Trophoblast cell (in vitro differentiated cells and primary cell): ENCODE results near the gene MPPED2.
"Not testable (repeated sequence)": the region's sequence is repeated elsewhere in the genome, so short reads cannot be mapped to it uniquely, and the experiment has no call there.

Experiments
- DNase-seq, 2 donors: peaks; one replicate each; pipeline ENCODE4 v3.0.0-alpha.2; 2016
- H2AFZ ChIP-seq: 2 replicates; pipeline ENCODE4 v1.6.1; 2013; ENCODE audit warnings: low read length, moderate library complexity, mild to moderate bottlenecking; ENCODE audit not compliant: insufficient read depth, poor library complexity
- H2AK5ac ChIP-seq: 2 replicates; pipeline ENCODE4 v1.6.1; 2013; ENCODE audit warnings: mild to moderate bottlenecking, low read length
- H2BK120ac ChIP-seq: 2 replicates; pipeline ENCODE4 v1.6.1; 2013; ENCODE audit warnings: low read length, mild to moderate bottlenecking, moderate library complexity; ENCODE audit not compliant: insufficient read depth, poor library complexity
- H2BK12ac ChIP-seq: 2 replicates; pipeline ENCODE4 v1.6.1; 2013; ENCODE audit warnings: mild to moderate bottlenecking, low read length, moderate library complexity
- H2BK5ac ChIP-seq: 2 replicates; pipeline ENCODE4 v1.6.1; 2013; ENCODE audit warnings: low read length, low read depth, moderate library complexity, mild to moderate bottlenecking; ENCODE audit not compliant: poor library complexity
- H3K14ac ChIP-seq: 2 replicates; pipeline ENCODE4 v1.6.1; 2013; ENCODE audit warnings: mild to moderate bottlenecking, low read length
- H3K18ac ChIP-seq: 2 replicates; pipeline ENCODE4 v1.6.1; 2013; ENCODE audit warnings: mild to moderate bottlenecking, low read length
- H3K23ac ChIP-seq: 2 replicates; pipeline ENCODE4 v1.6.1; 2013; ENCODE audit warnings: low read length
- H3K27ac ChIP-seq: 2 replicates; pipeline ENCODE4 v1.5.1; 2013; ENCODE audit warnings: low read depth, mild to moderate bottlenecking, inconsistent platforms, low read length, moderate library complexity
- H3K27me3 ChIP-seq: 2 replicates; pipeline ENCODE4 v1.6.1; 2013; ENCODE audit warnings: inconsistent platforms, mild to moderate bottlenecking, low read length, moderate library complexity; ENCODE audit not compliant: insufficient read depth
- H3K36me3 ChIP-seq, 2 experiments: 1 replicate in 1 of 2; 2 replicates in 1 of 2; pipeline ENCODE4 v1.6.1; 2013; ENCODE audit warnings: low read length in 2 of 2, mild to moderate bottlenecking in 2 of 2, moderate library complexity in 1 of 2; ENCODE audit not compliant: insufficient read depth in 2 of 2, control insufficient read depth in 1 of 2
- H3K4ac ChIP-seq: 2 replicates; pipeline ENCODE4 v1.6.1; 2013; ENCODE audit warnings: low read depth, mild to moderate bottlenecking, low read length, moderate library complexity
- H3K4me1 ChIP-seq, 2 experiments: 1 replicate in 1 of 2; 2 replicates in 1 of 2; pipeline ENCODE4 v1.6.1; 2013; ENCODE audit warnings: low read length in 2 of 2, mild to moderate bottlenecking in 2 of 2, moderate library complexity in 1 of 2; ENCODE audit not compliant: insufficient read depth in 2 of 2, control insufficient read depth in 1 of 2
- H3K4me2 ChIP-seq: 2 replicates; pipeline ENCODE4 v1.6.1; 2013; ENCODE audit warnings: inconsistent platforms, mild to moderate bottlenecking, low read length, moderate library complexity
- H3K4me3 ChIP-seq: 2 replicates; pipeline ENCODE4 v1.5.1; 2013; ENCODE audit warnings: mild to moderate bottlenecking, low read depth, low read length, inconsistent platforms
- H3K79me1 ChIP-seq: one replicate; pipeline ENCODE4 v1.6.1; 2013; ENCODE audit warnings: low read length
- H3K79me2 ChIP-seq: 2 replicates; pipeline ENCODE4 v1.6.1; 2013; ENCODE audit warnings: low read length, mild to moderate bottlenecking; ENCODE audit not compliant: control insufficient read depth, insufficient read depth, poor library complexity
- H3K9ac ChIP-seq: 2 replicates; pipeline ENCODE4 v1.6.1; 2013; ENCODE audit warnings: mild to moderate bottlenecking, low read length
- H3K9me3 ChIP-seq: 2 replicates; pipeline ENCODE4 v1.6.1; 2013; ENCODE audit warnings: low read depth, mild to moderate bottlenecking, control low read depth, inconsistent platforms, low read length; ENCODE audit not compliant: insufficient read depth
- H4K12ac ChIP-seq: 2 replicates; pipeline ENCODE4 v1.6.1; 2013; ENCODE audit warnings: low read depth, mild to moderate bottlenecking, low read length, moderate library complexity
- H4K8ac ChIP-seq: 2 replicates; pipeline ENCODE4 v1.6.1; 2013; ENCODE audit warnings: low read depth, mild to moderate bottlenecking, low read length, moderate library complexity
- H4K91ac ChIP-seq: one replicate; pipeline ENCODE4 v1.6.1; 2013; ENCODE audit warnings: low read depth, mild to moderate bottlenecking, low read length, moderate library complexity
- WGBS: extraction: QIAGEN DNeasy Blood & Tissue Kit; methylation state at CpG from one replicate; pipeline ENCODE4 v1.1.7; 2013; ENCODE audit warnings: missing lambda C conversion rate; ENCODE audit not compliant: insufficient read length, insufficient coverage; ENCODE audit errors: extremely low coverage; 5-methylcytosine and 5-hydroxymethylcytosine counted together

The MPPED2 gene

GRCh38 chr11:30560206-30561106, 25.7 kb downstream of the MPPED2 start:
- H3K23ac ChIP-seq: no peak overlapping the region
- H3K79me1 ChIP-seq: no peaks in the 10 kb centered on the region
- H4K12ac ChIP-seq: no peak overlapping the region
- no peaks in the 10 kb centered on the region for H3K4me1 ChIP-seq
- H3K27ac ChIP-seq: no peak overlapping the region
- H4K91ac ChIP-seq: no peak overlapping the region
- no peaks in the 10 kb centered on the region for H3K9me3 ChIP-seq
- no peak overlapping the region for H3K14ac ChIP-seq
- H3K36me3 ChIP-seq: no peaks in the 10 kb centered on the region
- H2BK120ac ChIP-seq: no peak overlapping the region
- H3K4me3 ChIP-seq: no peak overlapping the region
- H2AK5ac ChIP-seq: no peak overlapping the region
- H3K27me3 ChIP-seq: no peaks in the 10 kb centered on the region
- H3K9ac ChIP-seq: no peak overlapping the region
- H3K79me2 ChIP-seq: no peaks in the 10 kb centered on the region
- no peak overlapping the region for H2BK5ac ChIP-seq
- WGBS: no CpG with 5 or more reads among the region's 7 CpGs
- H3K4me2 ChIP-seq: no peak overlapping the region
- no peak overlapping the region for H4K8ac ChIP-seq
- H2AFZ ChIP-seq: no peak overlapping the region
- H3K18ac ChIP-seq: no peak overlapping the region
- no peak for DNase-seq
- H2BK12ac ChIP-seq: no peak overlapping the region
- no peak overlapping the region for H3K4ac ChIP-seq

GRCh38 chr11:30559004-30559403, 27.1 kb downstream of the MPPED2 start:
- no peak overlapping the region for H3K4me2 ChIP-seq
- WGBS: no CpG with 5 or more reads among the region's 1 CpG

GRCh38 chr11:30554587-30554986, 31.6 kb downstream of the MPPED2 start:
- not testable (repeated sequence) for H3K27ac ChIP-seq, H3K4me2 ChIP-seq, H3K4me3 ChIP-seq, H3K4ac ChIP-seq, H3K9me3 ChIP-seq, H4K12ac ChIP-seq, H3K79me2 ChIP-seq, H2BK12ac ChIP-seq, H2BK5ac ChIP-seq, H3K79me1 ChIP-seq, H3K4me1 ChIP-seq, DNase-seq, H2AK5ac ChIP-seq, H3K27me3 ChIP-seq, H3K36me3 ChIP-seq, H3K18ac ChIP-seq, H3K14ac ChIP-seq, H3K9ac ChIP-seq, H4K8ac ChIP-seq, H2BK120ac ChIP-seq, H4K91ac ChIP-seq, H2AFZ ChIP-seq, H3K23ac ChIP-seq
- no CpG with 5 or more reads among the region's 6 CpGs for WGBS

More at GRCh38 chr11:30559004-30559403, 27.1 kb downstream of the MPPED2 start:
- Histone ChIP-seq H4K12ac (no peak overlapping the region), H3K27ac (no peak overlapping the region), H2BK5ac (no peak overlapping the region), H3K4me3 (no peak overlapping the region), H3K79me2 (no peaks in the 10 kb centered on the region), H3K79me1 (no peaks in the 10 kb centered on the region), H3K36me3 (no peaks in the 10 kb centered on the region), H4K8ac (no peak overlapping the region), H4K91ac (no peak overlapping the region), H3K9me3 (no peaks in the 10 kb centered on the region), H3K18ac (no peak overlapping the region), H3K4me1 (no peaks in the 10 kb centered on the region), H2AFZ (no peak overlapping the region), H2AK5ac (no peak overlapping the region), H3K4ac (no peak overlapping the region), H3K14ac (no peak overlapping the region), H3K27me3 (no peaks in the 10 kb centered on the region), H2BK120ac (no peak overlapping the region), H3K9ac (no peak overlapping the region), H3K23ac (no peak overlapping the region), H2BK12ac (no peak overlapping the region)
- no peak for DNase-seq

- H3K27ac ChIP-seq: no peak overlapping the region
Observed at GRCh38 chr11:30553521-30554110, 32.5 kb downstream of the MPPED2 start.

More at GRCh38 chr11:30553521-30554110, 32.5 kb downstream of the MPPED2 start:
- DNase-seq: no peak
- H3K79me2 ChIP-seq: no peaks in the 10 kb centered on the region
- no peak overlapping the region for H4K12ac ChIP-seq
- no peak overlapping the region for H2BK120ac ChIP-seq
- no peak overlapping the region for H4K8ac ChIP-seq
- no peak overlapping the region for H3K23ac ChIP-seq
- H3K9ac ChIP-seq: no peak overlapping the region
- no peak overlapping the region for H3K4ac ChIP-seq
- no peak overlapping the region for H3K18ac ChIP-seq
- no CpG with 5 or more reads among the region's 3 CpGs for WGBS
- no peaks in the 10 kb centered on the region for H3K27me3 ChIP-seq
- no peak overlapping the region for H3K4me3 ChIP-seq
- no peaks in the 10 kb centered on the region for H3K79me1 ChIP-seq
- no peak overlapping the region for H3K14ac ChIP-seq
- H2AK5ac ChIP-seq: no peak overlapping the region
- H3K4me1 ChIP-seq: no peaks in the 10 kb centered on the region
- no peak overlapping the region for H2BK12ac ChIP-seq
- H2BK5ac ChIP-seq: no peak overlapping the region
- H4K91ac ChIP-seq: no peak overlapping the region
- no peak overlapping the region for H2AFZ ChIP-seq
- H3K4me2 ChIP-seq: no peak overlapping the region
- H3K36me3 ChIP-seq: no peaks in the 10 kb centered on the region
- H3K9me3 ChIP-seq: no peaks in the 10 kb centered on the region
